ENCODE measurements around the gene MAFF. TPM values are rescaled to one million over a fixed set of nuclear protein-coding genes. Genes with fewer than 3 reads are reported as not detected.

The MAFF gene
- total RNA-seq, 2 donors from 2014 or later = 44.4 to 80.2 TPM

DNA sequence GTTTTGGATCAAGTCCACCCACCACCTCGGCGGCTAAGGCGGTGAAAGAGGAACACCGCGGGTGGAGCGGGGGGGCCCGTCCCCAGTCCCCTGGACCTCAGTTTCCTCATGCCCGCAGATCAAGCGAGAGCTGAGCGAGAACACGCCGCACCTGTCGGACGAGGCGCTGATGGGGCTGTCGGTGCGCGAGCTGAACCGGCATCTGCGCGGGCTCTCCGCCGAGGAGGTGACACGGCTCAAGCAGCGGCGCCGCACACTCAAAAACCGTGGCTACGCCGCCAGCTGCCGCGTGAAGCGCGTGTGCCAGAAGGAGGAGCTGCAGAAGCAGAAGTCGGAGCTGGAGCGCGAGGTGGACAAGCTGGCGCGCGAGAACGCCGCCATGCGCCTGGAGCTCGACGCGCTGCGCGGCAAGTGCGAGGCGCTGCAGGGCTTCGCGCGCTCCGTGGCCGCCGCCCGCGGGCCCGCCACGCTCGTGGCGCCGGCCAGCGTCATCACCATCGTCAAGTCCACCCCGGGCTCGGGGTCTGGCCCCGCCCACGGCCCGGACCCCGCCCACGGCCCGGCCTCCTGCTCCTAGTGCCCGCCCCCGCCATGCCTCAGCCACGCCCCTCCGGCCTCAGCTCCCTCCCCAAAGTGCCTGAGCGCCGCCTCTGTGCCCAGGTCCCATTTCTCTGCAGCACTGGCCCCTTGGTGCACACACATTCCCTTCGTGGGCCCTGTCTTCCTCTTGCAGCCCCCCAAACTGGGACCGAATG lies 12.7 kb downstream of the MAFF start:
- Mint-ChIP-seq H3K27ac (peak overlapping the region; percentile 81), H3K4me1 (peaks cover 28% of the 10 kb centered on the region), H3K4me3 (peak overlapping the region; percentile 61), H3K36me3 (ENCODE audit: low read depth) (no peaks in the 10 kb centered on the region), H3K27me3 (no peaks in the 10 kb centered on the region)
- ATAC-seq (peak; percentile 72), DNase-seq (peak; percentile 67 to 81 (median 72))
- no peaks in the 10 kb centered on the region for H3K9me3 ChIP-seq (ENCODE audit: control insufficient read depth, low read length, poor library complexity, severe bottlenecking)

DNA sequence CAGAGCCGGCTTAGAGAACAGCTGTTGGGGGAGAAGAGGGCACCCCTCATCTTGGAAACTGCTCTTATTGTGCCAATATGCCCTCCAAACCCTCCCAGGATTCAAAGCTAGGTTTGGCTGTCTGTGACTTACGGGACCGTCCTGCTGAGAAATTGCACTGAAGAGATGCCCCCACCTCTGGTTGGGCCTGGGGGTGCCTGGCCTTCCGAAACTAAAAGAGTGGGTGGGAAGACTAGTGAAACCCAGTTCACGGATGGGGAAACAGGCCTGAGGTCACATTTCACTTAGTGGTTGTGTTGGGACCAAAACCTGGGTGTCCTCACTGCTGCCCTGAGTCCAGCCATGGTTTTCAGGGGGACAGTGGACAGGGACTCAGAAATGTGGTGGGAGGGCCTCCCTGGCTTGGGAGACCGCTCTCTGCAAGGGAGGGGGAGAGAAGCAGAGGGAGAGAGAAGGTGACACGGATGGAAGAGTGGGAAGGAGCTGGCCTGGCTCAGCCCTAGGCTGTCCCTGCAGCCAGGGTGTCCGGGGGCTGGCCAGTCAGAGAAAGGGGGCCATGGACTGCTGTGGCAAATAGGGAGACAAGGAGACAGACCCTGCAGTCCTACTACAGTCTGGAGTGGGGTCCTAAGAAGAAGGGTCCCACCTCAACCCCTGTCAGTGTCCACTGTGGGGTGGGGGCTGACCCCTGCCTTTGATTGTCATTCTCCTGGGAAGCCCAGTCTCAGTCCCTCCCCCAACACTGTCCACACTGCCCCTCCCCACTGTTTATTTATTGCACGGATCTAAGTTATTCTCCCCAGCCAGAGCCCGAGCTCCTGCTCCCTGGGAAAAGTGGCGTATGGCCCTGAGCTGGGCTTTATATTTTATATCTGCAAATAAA lies 13.6 kb downstream of the MAFF start:
- Mint-ChIP-seq H3K27me3 (no peaks in the 10 kb centered on the region), H3K4me3 (peak overlapping the region; percentile 60), H3K27ac (peak overlapping the region; percentile 81), H3K36me3 (ENCODE audit: low read depth) (no peaks in the 10 kb centered on the region), H3K4me1 (peaks cover 33% of the 10 kb centered on the region)
- no peak for DNase-seq
- no peak for ATAC-seq
- H3K9me3 ChIP-seq (ENCODE audit: control insufficient read depth, low read length, poor library complexity, severe bottlenecking) = no peaks in the 10 kb centered on the region

DNA sequence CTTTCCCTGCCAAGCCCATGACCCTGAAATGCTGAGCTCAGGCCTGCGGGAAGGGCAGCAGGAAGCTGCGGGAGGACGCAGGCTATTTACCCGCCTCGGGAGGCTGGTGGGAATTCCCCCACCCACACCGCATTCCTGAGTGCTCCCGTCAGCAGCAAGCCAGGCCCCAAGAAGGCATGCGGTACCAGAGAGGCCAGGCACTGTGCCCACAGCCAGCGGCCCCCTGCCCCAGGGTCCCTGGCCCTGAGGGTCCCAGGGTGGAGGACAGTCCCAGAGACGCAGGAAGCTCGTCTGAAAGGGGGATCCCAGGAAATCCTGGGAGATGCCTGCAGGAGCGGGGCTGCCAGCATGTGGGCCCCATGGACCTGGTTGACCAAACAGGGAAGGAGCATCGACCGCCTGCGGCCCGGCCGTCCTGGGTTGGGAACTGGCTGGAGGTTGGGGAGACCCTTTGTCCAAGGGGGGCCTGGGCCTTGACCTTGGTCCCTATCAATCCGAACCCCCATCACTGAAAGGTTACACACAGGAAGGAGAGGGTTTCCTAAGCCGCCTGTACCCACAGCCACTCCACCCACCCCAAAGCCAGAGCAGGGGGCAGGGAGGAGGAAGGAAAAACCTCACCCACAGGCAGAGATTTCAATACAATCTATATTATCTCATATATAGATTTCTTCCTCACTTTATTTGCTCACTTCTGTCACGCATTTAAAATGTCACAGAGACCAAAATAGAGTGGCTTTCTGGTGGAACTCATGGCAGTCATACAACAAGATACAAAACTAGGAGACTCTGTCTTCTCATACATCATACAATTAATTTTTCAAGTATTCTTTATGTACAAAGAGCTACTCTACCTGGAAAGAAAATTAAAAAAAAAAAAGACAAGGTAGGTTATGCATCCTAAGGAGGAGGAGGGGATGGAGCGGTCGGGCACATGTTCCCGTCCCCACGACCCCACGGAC lies 17.1 kb downstream of the MAFF start:
- no peaks in the 10 kb centered on the region for H3K36me3 Mint-ChIP-seq (ENCODE audit: low read depth)
- peak overlapping the region; percentile 95 for H3K27ac Mint-ChIP-seq
- ATAC-seq = peak; percentile 67
- H3K4me3 Mint-ChIP-seq = peak overlapping the region; percentile 73
- peaks cover 42% of the 10 kb centered on the region for H3K4me1 Mint-ChIP-seq
- H3K27me3 Mint-ChIP-seq = no peaks in the 10 kb centered on the region
- no peaks in the 10 kb centered on the region for H3K9me3 ChIP-seq (ENCODE audit: control insufficient read depth, low read length, poor library complexity, severe bottlenecking)
- DNase-seq = peak; percentile 55 to 60 (median 57)

DNA sequence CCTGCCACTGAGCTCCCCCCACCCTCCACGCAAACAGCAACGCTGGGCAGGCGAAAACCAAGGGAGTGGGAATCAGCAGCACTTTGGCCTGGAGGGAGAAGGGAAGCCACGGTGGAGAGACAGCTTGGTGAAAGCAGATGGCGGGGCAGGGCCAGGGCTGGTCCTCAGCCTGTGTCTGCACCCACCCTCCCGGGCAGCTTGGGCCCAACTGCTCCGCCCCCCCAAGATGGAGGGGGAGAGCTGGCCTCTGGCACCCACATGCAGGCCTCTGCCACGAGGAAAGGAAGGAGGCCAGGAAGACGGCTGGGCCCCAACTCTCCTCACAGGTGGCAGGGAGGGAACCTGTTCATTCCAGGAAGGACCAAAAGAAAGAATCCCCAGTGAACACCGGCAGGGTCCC lies 17.8 kb downstream of the MAFF start:
- H3K27ac Mint-ChIP-seq = peak overlapping the region; percentile 95
- H3K4me1 Mint-ChIP-seq = peaks cover 42% of the 10 kb centered on the region
- no peaks in the 10 kb centered on the region for H3K27me3 Mint-ChIP-seq
- H3K9me3 ChIP-seq (ENCODE audit: control insufficient read depth, low read length, poor library complexity, severe bottlenecking) = no peaks in the 10 kb centered on the region
- no peaks in the 10 kb centered on the region for H3K36me3 Mint-ChIP-seq (ENCODE audit: low read depth)
- no peak for DNase-seq
- H3K4me3 Mint-ChIP-seq = peak overlapping the region; percentile 73
- no peak for ATAC-seq

DNA sequence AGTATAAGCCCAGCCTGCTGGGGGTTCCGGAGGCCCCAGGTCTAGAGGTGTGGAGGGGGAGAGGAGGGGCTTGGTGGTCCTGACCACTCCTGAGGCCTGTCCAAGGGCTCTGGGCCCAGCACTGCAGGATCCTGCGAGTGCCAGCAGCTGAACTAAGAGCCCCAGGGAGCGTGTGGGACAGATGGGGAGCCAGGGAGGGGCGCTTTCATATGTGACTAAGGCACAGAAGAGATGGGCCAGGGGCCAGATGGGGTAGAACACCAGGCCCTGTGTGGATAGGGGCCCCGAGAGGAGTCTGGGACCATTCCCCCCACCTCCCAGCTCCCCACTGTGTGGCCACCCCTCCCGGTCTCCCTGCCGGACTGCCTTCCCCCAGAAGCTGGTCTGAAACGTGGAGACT lies 18.4 kb downstream of the MAFF start:
- no peak for ATAC-seq
- Mint-ChIP-seq H3K36me3 (ENCODE audit: low read depth) (no peaks in the 10 kb centered on the region), H3K27ac (peak overlapping the region; percentile 95), H3K4me1 (peaks cover 39% of the 10 kb centered on the region), H3K4me3 (no peak overlapping the region), H3K27me3 (no peaks in the 10 kb centered on the region)
- no peak for DNase-seq
- no peaks in the 10 kb centered on the region for H3K9me3 ChIP-seq (ENCODE audit: control insufficient read depth, low read length, poor library complexity, severe bottlenecking)

DNA sequence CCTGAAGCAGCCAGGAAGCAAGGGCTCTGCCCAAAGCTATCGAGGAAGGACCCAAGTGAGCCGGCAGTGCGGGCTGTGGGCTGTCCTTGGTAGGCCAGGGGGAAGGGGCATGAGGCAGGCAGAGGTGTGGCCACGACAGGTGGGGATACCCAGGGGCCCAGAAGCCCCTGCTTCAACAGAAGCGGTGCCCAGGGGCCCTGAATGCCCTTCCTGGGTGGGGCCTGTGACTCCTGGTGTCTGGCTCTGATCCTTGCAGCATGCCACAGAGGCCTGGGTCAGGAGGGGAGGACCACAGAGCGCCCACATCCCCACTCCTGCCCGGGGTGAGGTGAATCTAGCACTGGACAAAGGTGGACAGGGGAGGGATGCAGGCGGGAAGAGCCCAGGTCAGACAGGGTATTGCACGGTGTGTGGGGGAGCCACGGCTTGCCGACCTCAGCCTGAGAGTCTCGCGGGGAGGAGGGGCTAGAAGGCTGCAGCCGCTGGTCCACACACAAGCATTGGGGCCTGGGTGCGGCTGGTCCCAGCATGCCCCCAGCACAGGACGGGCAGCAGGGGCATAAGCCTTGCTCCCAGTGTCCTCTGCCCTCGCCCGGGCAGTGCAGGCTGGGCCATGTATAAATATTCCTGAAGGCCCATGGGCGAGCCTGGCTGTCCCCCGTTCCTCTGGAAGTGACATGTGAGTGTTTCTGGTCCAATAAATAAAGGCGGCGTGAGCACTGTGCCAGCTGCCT lies 19.0 kb downstream of the MAFF start:
- Mint-ChIP-seq H3K4me3 (peak overlapping the region; percentile 57), H3K27me3 (no peaks in the 10 kb centered on the region), H3K4me1 (peaks cover 40% of the 10 kb centered on the region), H3K36me3 (ENCODE audit: low read depth) (no peaks in the 10 kb centered on the region), H3K27ac (peak overlapping the region; percentile 95)
- no peak for DNase-seq
- no peaks in the 10 kb centered on the region for H3K9me3 ChIP-seq (ENCODE audit: control insufficient read depth, low read length, poor library complexity, severe bottlenecking)
- no peak for ATAC-seq

DNA sequence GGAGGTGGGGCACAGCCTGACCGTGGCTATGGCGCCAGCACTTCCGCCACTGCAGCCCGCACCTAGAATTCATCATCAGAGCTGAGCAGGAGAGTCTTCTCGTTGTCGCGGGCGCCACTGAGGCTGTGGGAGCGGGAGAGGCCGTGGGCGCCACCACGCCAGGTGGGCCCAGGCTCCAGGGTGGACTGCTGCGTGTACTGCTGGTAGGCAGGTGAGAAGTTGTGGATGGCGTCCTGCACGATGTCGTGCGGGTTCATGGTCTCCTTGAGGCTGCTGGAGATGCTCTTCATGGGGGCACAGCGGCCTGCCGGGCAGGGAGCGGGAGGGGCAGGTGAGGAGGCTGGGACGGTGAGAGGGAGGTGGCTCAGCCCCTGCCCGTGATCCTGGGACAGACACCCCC lies 19.6 kb downstream of the MAFF start:
- no peaks in the 10 kb centered on the region for H3K27me3 Mint-ChIP-seq
- DNase-seq = no peak
- no peaks in the 10 kb centered on the region for H3K36me3 Mint-ChIP-seq (ENCODE audit: low read depth)
- no peaks in the 10 kb centered on the region for H3K9me3 ChIP-seq (ENCODE audit: control insufficient read depth, low read length, poor library complexity, severe bottlenecking)
- peaks cover 40% of the 10 kb centered on the region for H3K4me1 Mint-ChIP-seq
- peak overlapping the region; percentile 57 for H3K4me3 Mint-ChIP-seq
- no peak for ATAC-seq
- peak overlapping the region; percentile 95 for H3K27ac Mint-ChIP-seq

DNA sequence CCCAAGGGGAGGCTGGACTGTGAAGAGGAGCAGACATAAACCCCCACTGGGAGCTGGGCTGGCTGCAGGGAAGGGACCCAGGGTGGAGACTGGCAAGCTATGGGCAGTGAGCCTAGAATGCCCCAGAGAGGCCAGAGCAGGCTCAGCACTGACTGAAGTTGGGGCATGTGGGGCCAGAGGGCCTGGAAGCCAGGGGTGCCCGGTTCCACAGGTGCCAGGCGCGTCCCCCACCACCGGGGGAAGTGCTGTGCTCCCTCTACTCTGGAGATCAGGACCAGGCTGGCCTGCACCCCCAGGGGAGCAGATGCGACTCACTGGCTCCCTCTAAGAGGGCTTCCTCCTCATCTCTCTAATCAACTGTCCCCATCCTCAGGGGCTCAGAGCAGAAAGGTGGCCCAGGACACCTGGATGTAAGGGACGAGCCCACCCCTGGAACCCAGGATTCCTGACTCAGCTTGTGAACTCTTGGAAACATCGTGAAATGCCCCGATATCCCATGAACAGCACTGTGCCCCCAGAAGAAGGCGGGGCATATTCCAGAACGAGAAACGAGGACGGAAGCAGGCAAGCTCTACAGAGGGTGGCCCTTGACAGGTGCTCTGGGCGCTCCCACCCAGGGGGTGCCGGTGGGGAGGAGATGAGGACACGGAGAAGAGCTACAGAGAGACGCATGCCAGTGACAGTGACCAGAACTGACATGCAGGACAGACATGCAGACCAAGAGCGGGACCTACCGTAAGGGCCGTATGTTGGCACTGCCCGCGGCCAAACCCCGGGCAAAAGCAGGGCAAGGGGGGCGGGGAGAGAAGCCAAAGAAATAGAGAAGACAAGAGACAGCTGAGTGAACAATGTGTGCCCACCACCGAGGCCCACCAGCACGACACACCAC lies 20.4 kb downstream of the MAFF start:
- Mint-ChIP-seq H3K4me3 (no peak overlapping the region), H3K27ac (peak overlapping the region; percentile 95), H3K36me3 (ENCODE audit: low read depth) (no peaks in the 10 kb centered on the region), H3K27me3 (no peaks in the 10 kb centered on the region), H3K4me1 (peaks cover 40% of the 10 kb centered on the region)
- DNase-seq = no peak
- no peaks in the 10 kb centered on the region for H3K9me3 ChIP-seq (ENCODE audit: control insufficient read depth, low read length, poor library complexity, severe bottlenecking)
- ATAC-seq = no peak

DNA sequence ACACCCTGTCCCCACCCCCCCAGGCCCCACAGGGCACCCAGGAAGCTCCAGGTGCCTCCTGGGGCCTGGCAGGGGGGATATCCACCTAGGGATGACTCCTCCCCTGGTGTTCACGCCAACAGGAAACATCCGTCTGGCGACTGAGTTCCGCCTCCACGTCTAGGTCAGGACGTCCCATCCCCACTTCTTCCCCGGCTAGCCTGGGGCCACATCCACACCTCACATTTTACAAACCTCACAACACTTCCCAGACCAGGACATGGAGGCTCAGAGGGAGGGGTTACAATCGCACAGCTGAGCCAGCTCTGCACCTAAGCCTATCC lies 21.0 kb downstream of the MAFF start:
- H3K27me3 Mint-ChIP-seq = no peaks in the 10 kb centered on the region
- H3K4me3 Mint-ChIP-seq = no peak overlapping the region
- no peak for ATAC-seq
- H3K4me1 Mint-ChIP-seq = peaks cover 39% of the 10 kb centered on the region
- peak overlapping the region; percentile 95 for H3K27ac Mint-ChIP-seq
- no peak for DNase-seq
- H3K9me3 ChIP-seq (ENCODE audit: control insufficient read depth, low read length, poor library complexity, severe bottlenecking) = no peaks in the 10 kb centered on the region
- H3K36me3 Mint-ChIP-seq (ENCODE audit: low read depth) = no peaks in the 10 kb centered on the region

DNA sequence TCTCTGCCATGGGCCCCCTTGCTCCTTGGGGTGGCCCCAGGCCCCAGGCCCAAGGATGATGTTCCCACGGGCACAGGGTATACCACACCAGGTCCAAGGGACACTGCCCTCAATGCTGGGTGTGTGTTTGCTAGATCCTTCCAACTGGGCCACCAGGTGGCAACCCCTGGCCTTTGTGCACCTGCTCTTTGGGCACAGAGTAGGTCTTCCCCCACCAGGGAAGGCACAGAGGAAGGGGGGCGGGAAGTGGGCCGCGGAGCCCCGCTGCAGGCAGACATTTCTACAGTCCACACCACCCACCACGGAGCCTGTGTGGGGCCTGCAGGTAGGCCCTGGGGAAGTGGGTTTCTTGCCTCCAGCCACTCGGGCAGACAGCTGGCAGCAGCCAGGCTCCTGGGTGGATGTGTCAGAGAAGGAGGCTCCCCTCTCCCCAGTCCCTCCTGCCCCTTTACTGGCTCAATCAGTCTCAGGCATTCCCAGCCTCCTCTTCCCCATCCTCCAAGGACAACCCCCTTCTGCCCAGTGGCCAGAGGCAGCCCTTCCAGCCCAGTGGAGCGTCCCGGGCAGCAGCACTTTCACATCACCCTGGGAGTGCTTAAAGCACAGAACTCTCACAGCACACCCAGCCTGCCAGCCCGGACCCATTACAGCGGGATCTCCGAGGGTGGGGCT lies 21.6 kb downstream of the MAFF start:
- DNase-seq (no peak), ATAC-seq (no peak)
- Mint-ChIP-seq H3K36me3 (ENCODE audit: low read depth) (no peaks in the 10 kb centered on the region), H3K27me3 (no peaks in the 10 kb centered on the region), H3K4me1 (peaks cover 32% of the 10 kb centered on the region), H3K4me3 (no peak overlapping the region), H3K27ac (peak overlapping the region; percentile 95)
- no peaks in the 10 kb centered on the region for H3K9me3 ChIP-seq (ENCODE audit: control insufficient read depth, low read length, poor library complexity, severe bottlenecking)

DNA sequence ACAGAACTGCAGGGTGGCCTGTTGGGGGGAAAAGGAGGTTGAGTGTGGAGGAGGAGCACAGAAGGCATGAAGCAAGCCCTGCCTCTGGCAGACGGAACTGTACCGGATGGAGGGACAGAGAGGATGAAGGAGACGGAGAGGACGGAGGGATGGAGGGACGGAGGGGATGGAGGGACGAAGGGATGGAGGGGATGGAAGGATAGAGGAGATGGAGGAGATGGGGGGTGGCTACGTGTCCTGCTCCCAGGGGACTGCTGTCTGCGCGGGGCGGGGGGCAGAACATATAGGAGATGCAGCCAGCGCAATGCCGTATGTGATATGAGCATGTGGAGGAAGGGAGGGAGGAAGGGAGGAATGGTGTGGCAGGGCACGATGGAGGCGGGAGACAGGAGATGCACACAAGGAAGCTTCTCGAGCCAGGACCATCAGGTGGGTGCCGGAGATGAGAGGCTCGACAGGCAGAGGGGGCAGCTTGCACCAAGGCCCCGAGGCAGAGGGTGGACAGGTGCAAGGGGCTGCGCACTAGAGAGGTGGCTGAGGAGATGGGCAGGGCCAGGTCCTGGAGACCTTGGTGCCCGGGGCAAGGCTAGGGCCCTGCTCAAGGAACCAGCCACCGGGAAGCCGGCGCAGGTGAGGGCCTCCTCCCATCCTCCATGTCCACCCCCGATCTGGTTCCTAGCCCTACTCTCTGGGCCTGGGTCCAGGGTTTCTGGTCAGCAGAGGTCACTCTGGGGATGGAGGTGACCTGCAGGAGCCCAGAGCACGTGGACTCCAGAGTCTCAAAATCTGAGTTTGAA lies 25.3 kb downstream of the MAFF start:
- Mint-ChIP-seq H3K4me1 (peaks cover 24% of the 10 kb centered on the region), H3K36me3 (ENCODE audit: low read depth) (no peaks in the 10 kb centered on the region), H3K27ac (peak overlapping the region; percentile 49), H3K4me3 (peak overlapping the region; percentile 31), H3K27me3 (no peaks in the 10 kb centered on the region)
- H3K9me3 ChIP-seq (ENCODE audit: control insufficient read depth, low read length, poor library complexity, severe bottlenecking) = no peaks in the 10 kb centered on the region
- DNase-seq (no peak), ATAC-seq (no peak)

All from T-helper 17 cell (primary cell).